ENCODE data around the gene C4BPB. TPM values are rescaled to one million over a fixed set of nuclear protein-coding genes. Genes with fewer than 3 reads are reported as not detected.

Gene C4BPB
- total RNA-seq, 1 donor from 2014 or later = not detected

GRCh38 chr1:207069858-207070506 lies 18.7 kb upstream of the C4BPB start:
- Histone ChIP-seq H3K27me3 (ENCODE audit: control insufficient read depth in 3 of 3, insufficient read depth in 3 of 3, low read length in 3 of 3) (no peaks in the 10 kb centered on the region), H3K9me3 (ENCODE audit: control insufficient read depth in 3 of 3, low read length in 3 of 3) (no peaks in the 10 kb centered on the region), H3K36me3 (ENCODE audit: control insufficient read depth in 3 of 3, insufficient read depth in 3 of 3, low read length in 3 of 3) (peaks cover 31 to 75% (median 54%) of the 10 kb centered on the region in 3 donors), H3K4me3 (ENCODE audit: low read length in 3 of 3) (no peak overlapping the region), H3K4me1 (ENCODE audit: control insufficient read depth in 3 of 3, insufficient read depth in 3 of 3, low read length in 3 of 3) (peaks cover 0 to 7% (median 5%) of the 10 kb centered on the region in 3 donors), H3K27ac (ENCODE audit: low read depth, low read length) (no peak overlapping the region), H3K9ac (ENCODE audit: low read depth in 1 of 3, low read length in 3 of 3) (peak overlapping the region in 1 of 3 donors; percentile 8)

- H3K4me3 ChIP-seq (ENCODE audit: low read length in 3 of 3) = no peak overlapping the region
- no peak overlapping the region for H3K9ac ChIP-seq (ENCODE audit: low read depth in 1 of 3, low read length in 3 of 3)
- H3K36me3 ChIP-seq (ENCODE audit: control insufficient read depth in 3 of 3, insufficient read depth in 3 of 3, low read length in 3 of 3) = peaks cover 31 to 75% (median 57%) of the 10 kb centered on the region in 3 donors
- H3K27me3 ChIP-seq (ENCODE audit: control insufficient read depth in 3 of 3, insufficient read depth in 3 of 3, low read length in 3 of 3) = no peaks in the 10 kb centered on the region
- H3K27ac ChIP-seq (ENCODE audit: low read depth, low read length) = no peak overlapping the region
- peaks cover 0 to 7% (median 5%) of the 10 kb centered on the region in 3 donors for H3K4me1 ChIP-seq (ENCODE audit: control insufficient read depth in 3 of 3, insufficient read depth in 3 of 3, low read length in 3 of 3)
- no peaks in the 10 kb centered on the region for H3K9me3 ChIP-seq (ENCODE audit: control insufficient read depth in 3 of 3, low read length in 3 of 3)
Measured at GRCh38 chr1:207070811-207071210, 17.8 kb upstream of the C4BPB start.

GRCh38 chr1:207071426-207071825 lies 17.2 kb upstream of the C4BPB start:
- no peaks in the 10 kb centered on the region for H3K9me3 ChIP-seq (ENCODE audit: control insufficient read depth in 3 of 3, low read length in 3 of 3)
- no peak overlapping the region for H3K27ac ChIP-seq (ENCODE audit: low read depth, low read length)
- no peak overlapping the region for H3K9ac ChIP-seq (ENCODE audit: low read depth in 1 of 3, low read length in 3 of 3)
- no peaks in the 10 kb centered on the region for H3K27me3 ChIP-seq (ENCODE audit: control insufficient read depth in 3 of 3, insufficient read depth in 3 of 3, low read length in 3 of 3)
- H3K4me1 ChIP-seq (ENCODE audit: control insufficient read depth in 3 of 3, insufficient read depth in 3 of 3, low read length in 3 of 3) = peaks cover 0 to 8% (median 8%) of the 10 kb centered on the region in 3 donors
- peaks cover 31 to 69% (median 57%) of the 10 kb centered on the region in 3 donors for H3K36me3 ChIP-seq (ENCODE audit: control insufficient read depth in 3 of 3, insufficient read depth in 3 of 3, low read length in 3 of 3)
- H3K4me3 ChIP-seq (ENCODE audit: low read length in 3 of 3) = no peak overlapping the region

GRCh38 chr1:207072233-207072632 lies 16.4 kb upstream of the C4BPB start:
- H3K4me3 ChIP-seq (ENCODE audit: low read length in 3 of 3) = no peak overlapping the region
- H3K27me3 ChIP-seq (ENCODE audit: control insufficient read depth in 3 of 3, insufficient read depth in 3 of 3, low read length in 3 of 3) = no peaks in the 10 kb centered on the region
- H3K27ac ChIP-seq (ENCODE audit: low read depth, low read length) = no peak overlapping the region
- H3K4me1 ChIP-seq (ENCODE audit: control insufficient read depth in 3 of 3, insufficient read depth in 3 of 3, low read length in 3 of 3) = peaks cover 2 to 15% (median 11%) of the 10 kb centered on the region in 3 donors
- H3K9ac ChIP-seq (ENCODE audit: low read depth in 1 of 3, low read length in 3 of 3) = no peak overlapping the region
- peaks cover 31 to 65% (median 57%) of the 10 kb centered on the region in 3 donors for H3K36me3 ChIP-seq (ENCODE audit: control insufficient read depth in 3 of 3, insufficient read depth in 3 of 3, low read length in 3 of 3)
- H3K9me3 ChIP-seq (ENCODE audit: control insufficient read depth in 3 of 3, low read length in 3 of 3) = no peaks in the 10 kb centered on the region

- Histone ChIP-seq H3K27me3 (ENCODE audit: control insufficient read depth in 3 of 3, insufficient read depth in 3 of 3, low read length in 3 of 3) (no peaks in the 10 kb centered on the region), H3K9me3 (ENCODE audit: control insufficient read depth in 3 of 3, low read length in 3 of 3) (no peaks in the 10 kb centered on the region), H3K9ac (ENCODE audit: low read depth in 1 of 3, low read length in 3 of 3) (no peak overlapping the region), H3K4me1 (ENCODE audit: control insufficient read depth in 3 of 3, insufficient read depth in 3 of 3, low read length in 3 of 3) (peaks cover 7 to 15% (median 11%) of the 10 kb centered on the region in 3 donors), H3K4me3 (ENCODE audit: low read length in 3 of 3) (no peak overlapping the region), H3K27ac (ENCODE audit: low read depth, low read length) (no peak overlapping the region), H3K36me3 (ENCODE audit: control insufficient read depth in 3 of 3, insufficient read depth in 3 of 3, low read length in 3 of 3) (peaks cover 17 to 59% (median 44%) of the 10 kb centered on the region in 3 donors)
Measured at GRCh38 chr1:207073906-207074820, 14.5 kb upstream of the C4BPB start.

- Histone ChIP-seq H3K4me3 (ENCODE audit: low read length in 3 of 3) (no peak overlapping the region), H3K4me1 (ENCODE audit: control insufficient read depth in 3 of 3, insufficient read depth in 3 of 3, low read length in 3 of 3) (peaks cover 7 to 10% (median 8%) of the 10 kb centered on the region in 3 donors), H3K27ac (ENCODE audit: low read depth, low read length) (no peak overlapping the region), H3K27me3 (ENCODE audit: control insufficient read depth in 3 of 3, insufficient read depth in 3 of 3, low read length in 3 of 3) (no peaks in the 10 kb centered on the region), H3K9ac (ENCODE audit: low read depth in 1 of 3, low read length in 3 of 3) (no peak overlapping the region), H3K9me3 (ENCODE audit: control insufficient read depth in 3 of 3, low read length in 3 of 3) (no peaks in the 10 kb centered on the region), H3K36me3 (ENCODE audit: control insufficient read depth in 3 of 3, insufficient read depth in 3 of 3, low read length in 3 of 3) (peaks cover 10 to 50% (median 35%) of the 10 kb centered on the region in 3 donors)
Measured at GRCh38 chr1:207076181-207076955, 12.3 kb upstream of the C4BPB start.

- Histone ChIP-seq H3K9me3 (ENCODE audit: control insufficient read depth in 3 of 3, low read length in 3 of 3) (no peaks in the 10 kb centered on the region), H3K4me3 (ENCODE audit: low read length in 3 of 3) (no peak overlapping the region), H3K9ac (ENCODE audit: low read depth in 1 of 3, low read length in 3 of 3) (no peak overlapping the region), H3K27ac (ENCODE audit: low read depth, low read length) (no peak overlapping the region), H3K27me3 (ENCODE audit: control insufficient read depth in 3 of 3, insufficient read depth in 3 of 3, low read length in 3 of 3) (no peaks in the 10 kb centered on the region), H3K36me3 (ENCODE audit: control insufficient read depth in 3 of 3, insufficient read depth in 3 of 3, low read length in 3 of 3) (peaks cover 9 to 44% (median 29%) of the 10 kb centered on the region in 3 donors), H3K4me1 (ENCODE audit: control insufficient read depth in 3 of 3, insufficient read depth in 3 of 3, low read length in 3 of 3) (peaks cover 7 to 10% (median 8%) of the 10 kb centered on the region in 3 donors)
Measured at GRCh38 chr1:207077012-207077411, 11.6 kb upstream of the C4BPB start.

- Histone ChIP-seq H3K4me3 (ENCODE audit: low read length in 3 of 3) (no peak overlapping the region), H3K4me1 (ENCODE audit: control insufficient read depth in 3 of 3, insufficient read depth in 3 of 3, low read length in 3 of 3) (peaks cover 7 to 10% (median 8%) of the 10 kb centered on the region in 3 donors), H3K36me3 (ENCODE audit: control insufficient read depth in 3 of 3, insufficient read depth in 3 of 3, low read length in 3 of 3) (peaks cover 4 to 37% (median 22%) of the 10 kb centered on the region in 3 donors), H3K9me3 (ENCODE audit: control insufficient read depth in 3 of 3, low read length in 3 of 3) (no peaks in the 10 kb centered on the region), H3K27ac (ENCODE audit: low read depth, low read length) (no peak overlapping the region), H3K27me3 (ENCODE audit: control insufficient read depth in 3 of 3, insufficient read depth in 3 of 3, low read length in 3 of 3) (no peaks in the 10 kb centered on the region), H3K9ac (ENCODE audit: low read depth in 1 of 3, low read length in 3 of 3) (no peak overlapping the region)
Measured at GRCh38 chr1:207077470-207078377, 10.9 kb upstream of the C4BPB start.

All from skeletal muscle tissue (tissue), 4 donors.